HG02759 (cell line): ENCODE measurements around the gene NME5.
"Not testable (repeated sequence)": the region's sequence is repeated elsewhere in the genome, so short reads cannot be mapped to it uniquely, and the experiment has no call there.

Experiments
- ATAC-seq: cut with Tn5 transposase; IDR thresholded peaks from one replicate; pipeline ENCODE4 v1.9.1; 2021; ENCODE audit warnings: mild to moderate bottlenecking, moderate library complexity; ENCODE audit not compliant: unreplicated experiment

NME5 gene

DNA sequence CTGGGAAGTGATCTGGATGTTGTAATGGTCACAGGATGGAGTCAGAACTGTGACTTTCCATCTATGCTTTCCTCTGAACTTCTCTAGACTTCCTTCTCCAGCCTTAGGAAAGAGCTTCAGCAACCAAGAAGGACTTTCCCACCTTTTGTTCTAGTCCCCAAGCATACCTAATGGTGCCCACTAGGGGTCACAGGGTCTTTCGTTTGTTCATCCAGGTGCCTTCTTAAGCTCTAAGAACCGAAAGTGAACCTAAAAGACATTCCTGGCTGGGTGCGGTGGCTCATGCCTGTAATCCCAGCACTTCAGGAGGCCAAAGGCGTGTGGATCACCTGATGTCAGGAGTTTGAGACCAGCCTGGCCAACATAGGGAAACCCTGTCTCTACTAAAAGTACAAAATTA lies 57.2 kb downstream of the NME5 start:
- no peak for ATAC-seq

- no peak for ATAC-seq
Observed at GRCh38 chr5:138078006-138078643, 61.1 kb downstream of the NME5 start.

- ATAC-seq = no peak
Observed at GRCh38 chr5:138077064-138077696, 62.0 kb downstream of the NME5 start.

DNA sequence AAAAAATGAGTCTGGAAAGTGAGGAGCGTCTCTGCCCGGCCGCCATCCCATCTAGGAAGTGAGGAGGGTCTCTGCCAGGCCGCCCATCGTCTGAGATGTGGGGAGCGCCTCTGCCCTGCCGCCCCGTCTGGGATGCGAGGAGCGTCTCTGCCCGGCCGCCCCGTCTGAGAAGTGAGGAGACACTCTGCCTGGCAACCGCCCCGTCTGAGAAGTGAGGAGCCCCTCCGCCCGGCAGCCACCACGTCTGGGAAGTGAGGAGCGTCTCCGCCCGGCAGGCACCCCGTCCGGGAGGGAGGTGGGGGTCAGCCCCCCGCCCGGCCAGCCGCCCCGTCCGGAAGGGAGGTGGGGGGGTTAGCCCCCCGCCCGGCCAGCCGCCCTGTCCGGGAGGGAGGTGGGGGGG lies 69.2 kb downstream of the NME5 start:
- not testable (repeated sequence) for ATAC-seq

- no peak for ATAC-seq
Observed at GRCh38 chr5:138068742-138069600, 70.3 kb downstream of the NME5 start.

- no peak for ATAC-seq
Observed at GRCh38 chr5:138067945-138068344, 71.3 kb downstream of the NME5 start.
